PC-9 (cell line): Measurements from ENCODE around the gene RPP25L. TPM values are rescaled to one million over a fixed set of nuclear protein-coding genes. Genes with fewer than 3 reads are reported as not detected.

Source experiments
- BruUV-seq: library from RNA; stranded (reverse); fragments of 400-500 nt; replicated peaks from 2 replicates; lab custom pipeline; 2021; lab: Mats Ljungman, UMichigan
- CTCF ChIA-PET: fragments of 300-600 bp; sonication (Branson Sonifier 250); formaldehyde crosslinking; loops from one replicate; lab custom pipeline; 2022; ENCODE audit warnings: antibody characterized with exemption; lab: Charles Lee
- POLR2A ChIA-PET: fragments of 300-600 bp; sonication (Branson Sonifier 250); formaldehyde crosslinking; loops from one replicate; lab custom pipeline; 2022; ENCODE audit warnings: antibody characterized with exemption; ENCODE audit not compliant: unreplicated experiment; lab: Charles Lee
- DNase-seq, 2 experiments: peaks; one replicate each; pipeline versions ENCODE4 v3.0.0 to v3.0.0-alpha.2; 2015 to 2022; ENCODE audit warnings: mixed read lengths in 1 of 2
- H2AFZ ChIP-seq: fragments of 200-600 bp; sonication (generic); 2 replicates; pipeline ENCODE4 v1.8.1; 2017; ENCODE audit warnings: antibody characterized with exemption
- H3F3A ChIP-seq: fragments of 200-600 bp; sonication (generic); 2 replicates; pipeline ENCODE4 v1.8.1; 2017; ENCODE audit warnings: antibody characterized with exemption, mild to moderate bottlenecking, low read depth; ENCODE audit not compliant: insufficient read depth
- H3K27ac ChIP-seq: fragments of 200-600 bp; sonication (generic); 2 replicates; pipeline ENCODE4 v1.6.1; 2016; ENCODE audit warnings: mixed run types
- H3K27me3 ChIP-seq: fragments of 200-600 bp; sonication (generic); 2 replicates; pipeline ENCODE4 v1.6.1; 2016; ENCODE audit warnings: low read depth, mixed run types; ENCODE audit not compliant: insufficient read depth
- H3K36me3 ChIP-seq: fragments of 200-600 bp; sonication (generic); 2 replicates; pipeline ENCODE4 v1.6.1; 2016; ENCODE audit warnings: low read depth, mixed run types
- H3K4me1 ChIP-seq: fragments of 200-600 bp; sonication (generic); replicated peaks from 2 replicates; pipeline ENCODE4 v1.6.1; 2016; ENCODE audit warnings: mixed run types; ENCODE audit not compliant: insufficient read depth
- H3K4me2 ChIP-seq: fragments of 200-600 bp; sonication (generic); 2 replicates; pipeline ENCODE4 v1.6.1; 2017; ENCODE audit warnings: mixed run types
- H3K4me3 ChIP-seq: fragments of 200-600 bp; sonication (generic); 2 replicates; pipeline ENCODE4 v1.6.1; 2016; ENCODE audit warnings: mixed run types
- H3K79me2 ChIP-seq: fragments of 200-600 bp; sonication (generic); 2 replicates; pipeline ENCODE4 v1.6.1; 2017; ENCODE audit warnings: low read depth, mixed run types
- H3K9me2 ChIP-seq: fragments of 200-600 bp; sonication (generic); 2 replicates; pipeline ENCODE4 v1.8.1; 2017; ENCODE audit warnings: mild to moderate bottlenecking; ENCODE audit not compliant: insufficient read depth
- H3K9me3 ChIP-seq: fragments of 200-600 bp; sonication (generic); 2 replicates; pipeline ENCODE4 v1.8.1; 2016; ENCODE audit warnings: low read depth; ENCODE audit not compliant: insufficient read depth
- H4K20me1 ChIP-seq: fragments of 200-600 bp; sonication (generic); 2 replicates; pipeline ENCODE4 v1.8.1; 2017; ENCODE audit not compliant: insufficient read depth
- CTCF ChIP-seq: fragments of 200-600 bp; sonication (generic); conservative IDR thresholded peaks from 2 replicates; pipeline ENCODE4 v1.6.1; 2017; ENCODE audit warnings: mixed run types, antibody characterized with exemption, mild to moderate bottlenecking, moderate library complexity
- EZH2 ChIP-seq: fragments of 200-600 bp; sonication (generic); IDR thresholded peaks from 2 replicates; pipeline ENCODE4 v1.8.0; 2017; ENCODE audit warnings: antibody characterized with exemption, low read depth
- intact Hi-C: fragments of 100-400 bp; cut with micrococcal nuclease; formaldehyde crosslinking; loops from one replicate; pipeline ENCODE4 v1.10.0; 2022; ENCODE audit not compliant: unreplicated experiment
- total RNA-seq: library from RNA; stranded (reverse); gene quantifications from 2 replicates; pipeline ENCODE4 v1.2.3, GENCODE V29; 2021

Gene RPP25L
- total RNA-seq, 1 experiment from 2014 or later = 15.6 TPM

DNA sequence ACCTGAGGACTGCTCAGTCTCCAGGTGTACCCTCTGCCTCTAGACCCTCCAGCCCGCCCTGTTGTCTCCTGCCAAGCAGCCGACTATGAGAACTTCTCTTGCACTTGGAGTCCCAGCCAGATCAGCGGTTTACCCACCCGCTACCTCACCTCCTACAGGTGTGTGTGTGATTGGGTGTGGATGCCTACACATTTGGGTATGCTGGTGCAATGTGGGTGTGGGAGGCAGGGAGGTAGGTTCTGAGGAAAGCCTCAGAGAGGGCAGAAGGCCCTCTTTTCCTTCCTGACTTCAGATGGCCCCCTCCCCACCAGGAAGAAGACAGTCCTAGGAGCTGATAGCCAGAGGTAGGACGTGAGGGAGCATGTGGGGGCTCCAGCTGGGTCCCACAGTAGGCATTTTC is 45.1 kb upstream of the RPP25L start:
- DNase-seq = no peak
- Histone ChIP-seq H3K27me3 (no peaks in the 10 kb centered on the region), H3K9me3 (no peaks in the 10 kb centered on the region), H3K9me2 (no peaks in the 10 kb centered on the region), H3K79me2 (no peaks in the 10 kb centered on the region), H4K20me1 (no peaks in the 10 kb centered on the region), H3K4me3 (no peak overlapping the region), H3F3A (no peaks in the 10 kb centered on the region), H2AFZ (no peak overlapping the region), H3K27ac (no peak overlapping the region), H3K4me1 (peaks cover 8% of the 10 kb centered on the region), H3K36me3 (no peaks in the 10 kb centered on the region), H3K4me2 (no peak overlapping the region)
- TF ChIP-seq CTCF = no peak
- no peak for TF ChIP-seq EZH2
- CTCF ChIA-PET = interaction anchor here (1.4 kb wide), 1 partner anchor 10 kb away, joined by 3 read pairs; the partner anchor contains the start of gene GALT
- BruUV-seq = no TSS peak
- POLR2A ChIA-PET = no interaction called here
- intact Hi-C loops = no loop called here

GRCh38 chr9:34655394-34655793 is 43.5 kb upstream of the RPP25L start:
- Histone ChIP-seq H3K4me3 (no peak overlapping the region), H2AFZ (no peak overlapping the region), H3K4me2 (no peak overlapping the region), H3F3A (peaks cover 7% of the 10 kb centered on the region; the same call in 1 of the 2 replicates), H3K9me3 (no peaks in the 10 kb centered on the region), H3K36me3 (no peaks in the 10 kb centered on the region), H3K27ac (no peak overlapping the region), H3K9me2 (no peaks in the 10 kb centered on the region), H3K27me3 (no peaks in the 10 kb centered on the region), H3K4me1 (peaks cover 8% of the 10 kb centered on the region), H3K79me2 (no peaks in the 10 kb centered on the region), H4K20me1 (no peaks in the 10 kb centered on the region)
- ChIA-PET CTCF (no interaction called here), POLR2A (interaction anchor here (0.6 kb wide), 1 partner anchor 716 kb away, joined by 4 read pairs; no protein-coding TSS in a partner anchor)
- intact Hi-C loops = no loop called here
- TF ChIP-seq EZH2 (no peak), CTCF (no peak)
- no peak for DNase-seq
- BruUV-seq = no TSS peak

GRCh38 chr9:34654323-34655051 is 42.6 kb upstream of the RPP25L start:
- no peaks in the 10 kb centered on the region for H3K9me3 ChIP-seq
- no peaks in the 10 kb centered on the region for H3K79me2 ChIP-seq
- no peak overlapping the region for H2AFZ ChIP-seq
- H3K27ac ChIP-seq = no peak overlapping the region
- no peak for DNase-seq
- H3K9me2 ChIP-seq = no peaks in the 10 kb centered on the region
- peaks cover 8% of the 10 kb centered on the region for H3K4me1 ChIP-seq
- H4K20me1 ChIP-seq = no peaks in the 10 kb centered on the region
- peaks cover 7% of the 10 kb centered on the region; the same call in 1 of the 2 replicates for H3F3A ChIP-seq
- no peaks in the 10 kb centered on the region for H3K36me3 ChIP-seq
- POLR2A ChIA-PET = no interaction called here
- H3K4me3 ChIP-seq = no peak overlapping the region
- intact Hi-C loops = no loop called here
- H3K4me2 ChIP-seq = no peak overlapping the region
- no peak for TF ChIP-seq EZH2
- no peak for TF ChIP-seq CTCF
- no TSS peak for BruUV-seq
- no peaks in the 10 kb centered on the region for H3K27me3 ChIP-seq
- CTCF ChIA-PET = no interaction called here
